DOHH2 (cell line): ENCODE data around the gene ITPKB.

Source experiments
- H3F3A ChIP-seq: fragments of 200-600 bp; sonication (generic), shearing (Covaris generic); 2 replicates; pipeline ENCODE4 v1.6.0; 2016; ENCODE audit warnings: antibody characterized with exemption, mild to moderate bottlenecking; ENCODE audit not compliant: control insufficient read depth, insufficient read depth
- H3K27ac ChIP-seq: fragments of 200-600 bp; sonication (generic); 2 replicates; pipeline ENCODE4 v1.5.1; 2014; ENCODE audit warnings: low read depth, mild to moderate bottlenecking, low read length, moderate library complexity
- H3K27me3 ChIP-seq: fragments of 200-600 bp; sonication (generic); 2 replicates; pipeline ENCODE4 v1.6.1; 2014; ENCODE audit warnings: mild to moderate bottlenecking, low read length, mixed read lengths; ENCODE audit not compliant: control insufficient read depth
- H3K36me3 ChIP-seq: fragments of 200-600 bp; sonication (generic); 2 replicates; pipeline ENCODE4 v1.6.1; 2014; ENCODE audit warnings: mild to moderate bottlenecking, low read length, moderate library complexity, mixed read lengths; ENCODE audit not compliant: control insufficient read depth
- H3K4me1 ChIP-seq: fragments of 200-600 bp; sonication (generic); 2 replicates; pipeline ENCODE4 v1.6.1; 2014; ENCODE audit warnings: mild to moderate bottlenecking, low read length, mixed read lengths; ENCODE audit not compliant: control insufficient read depth
- H3K4me2 ChIP-seq: fragments of 200-600 bp; sonication (generic); 2 replicates; pipeline ENCODE4 v1.6.0; 2014; ENCODE audit warnings: mild to moderate bottlenecking, low read length, moderate library complexity
- H3K4me3 ChIP-seq: fragments of 200-600 bp; sonication (generic); 2 replicates; pipeline ENCODE4 v1.5.1; 2014; ENCODE audit warnings: mild to moderate bottlenecking, low read length, mixed read lengths
- H3K79me2 ChIP-seq: fragments of 200-600 bp; sonication (generic); 2 replicates; pipeline ENCODE4 v1.6.1; 2014; ENCODE audit warnings: mild to moderate bottlenecking, low read length, mixed read lengths; ENCODE audit not compliant: control insufficient read depth
- H3K9me2 ChIP-seq: fragments of 200-600 bp; sonication (generic); replicated peaks from 2 replicates; pipeline ENCODE4 v1.6.1; 2014; ENCODE audit warnings: mild to moderate bottlenecking, low read length, mixed read lengths; ENCODE audit not compliant: control insufficient read depth
- H3K9me3 ChIP-seq: fragments of 200-600 bp; sonication (generic); 2 replicates; pipeline ENCODE4 v1.6.1; 2014; ENCODE audit warnings: antibody characterized with exemption, low read length, mixed read lengths; ENCODE audit not compliant: control insufficient read depth, insufficient read depth
- H4K20me1 ChIP-seq: fragments of 200-600 bp; sonication (generic); 2 replicates; pipeline ENCODE4 v1.6.0; 2014; ENCODE audit warnings: low read depth, mild to moderate bottlenecking, antibody characterized with exemption, low read length, moderate library complexity; ENCODE audit not compliant: control insufficient read depth, insufficient read depth
- CTCF ChIP-seq: fragments of 200-600 bp; sonication (generic); IDR thresholded peaks from one replicate; pipeline ENCODE4 v1.5.1; 2014; ENCODE audit warnings: antibody characterized with exemption, mild to moderate bottlenecking, low read depth, low read length; ENCODE audit not compliant: poor library complexity, severe bottlenecking
- EZH2phosphoT487 ChIP-seq: fragments of 200-600 bp; sonication (generic); IDR thresholded peaks from 2 replicates; pipeline ENCODE4 v1.6.1; 2017; ENCODE audit warnings: borderline replicate concordance, mild to moderate bottlenecking, antibody characterized with exemption, low read length, moderate library complexity, mixed read lengths

Gene ITPKB

GRCh38 chr1:226598455-226598849, 140.6 kb downstream of the ITPKB start:
- peaks cover 21% of the 10 kb centered on the region for H3K27me3 ChIP-seq
- no peaks in the 10 kb centered on the region for H3K79me2 ChIP-seq
- H3K9me3 ChIP-seq, result no peaks in the 10 kb centered on the region
- no peaks in the 10 kb centered on the region for H4K20me1 ChIP-seq
- no peaks in the 10 kb centered on the region for H3K36me3 ChIP-seq
- H3K4me2 ChIP-seq, result no peak overlapping the region
- H3K9me2 ChIP-seq, result no peaks in the 10 kb centered on the region
- no peak overlapping the region for H3K4me3 ChIP-seq
- H3K4me1 ChIP-seq, result peaks cover 3% of the 10 kb centered on the region; the same call in 1 of the 2 replicates
- no peak overlapping the region for H3K27ac ChIP-seq
- no peak for TF ChIP-seq CTCF
- no peak for TF ChIP-seq EZH2phosphoT487
- H3F3A ChIP-seq, result no peaks in the 10 kb centered on the region

- Histone ChIP-seq H3K27ac (no peak overlapping the region), H3K27me3 (peaks cover 21% of the 10 kb centered on the region), H3K9me2 (no peaks in the 10 kb centered on the region), H3K36me3 (no peaks in the 10 kb centered on the region), H3K4me2 (no peak overlapping the region), H3K79me2 (no peaks in the 10 kb centered on the region), H3F3A (no peaks in the 10 kb centered on the region), H3K4me3 (no peak overlapping the region), H3K4me1 (peaks cover 3% of the 10 kb centered on the region; the same call in 1 of the 2 replicates), H4K20me1 (no peaks in the 10 kb centered on the region), H3K9me3 (no peaks in the 10 kb centered on the region)
- TF ChIP-seq EZH2phosphoT487 (no peak), CTCF (no peak)
Measured at GRCh38 chr1:226597616-226598454, 141.2 kb downstream of the ITPKB start.

- no peaks in the 10 kb centered on the region for H3K9me2 ChIP-seq
- H3K27ac ChIP-seq, result no peak overlapping the region
- no peaks in the 10 kb centered on the region for H3K9me3 ChIP-seq
- no peak overlapping the region for H3K4me3 ChIP-seq
- H3F3A ChIP-seq, result no peaks in the 10 kb centered on the region
- H3K79me2 ChIP-seq, result no peaks in the 10 kb centered on the region
- no peaks in the 10 kb centered on the region for H4K20me1 ChIP-seq
- no peak overlapping the region for H3K4me2 ChIP-seq
- no peaks in the 10 kb centered on the region for H3K36me3 ChIP-seq
- H3K4me1 ChIP-seq, result peaks cover 3% of the 10 kb centered on the region; the same call in 1 of the 2 replicates
- peaks cover 21% of the 10 kb centered on the region for H3K27me3 ChIP-seq
- TF ChIP-seq EZH2phosphoT487, result no peak
Measured at GRCh38 chr1:226596531-226597165, 142.4 kb downstream of the ITPKB start.

- Histone ChIP-seq H3K4me2 (no peak overlapping the region), H3K36me3 (no peaks in the 10 kb centered on the region), H3F3A (no peaks in the 10 kb centered on the region), H3K79me2 (no peaks in the 10 kb centered on the region), H3K9me2 (no peaks in the 10 kb centered on the region), H3K4me3 (no peak overlapping the region), H3K27me3 (peaks cover 17% of the 10 kb centered on the region), H3K9me3 (no peaks in the 10 kb centered on the region), H4K20me1 (no peaks in the 10 kb centered on the region), H3K4me1 (peaks cover 3% of the 10 kb centered on the region; the same call in 1 of the 2 replicates), H3K27ac (no peak overlapping the region)
- no peak for TF ChIP-seq EZH2phosphoT487
- no peak for TF ChIP-seq CTCF
Measured at GRCh38 chr1:226593541-226593940, 145.5 kb downstream of the ITPKB start.
